GM12878 (cell line): ENCODE measurements around the gene PLEKHH2. TPM values are rescaled to one million over a fixed set of nuclear protein-coding genes. Genes with fewer than 3 reads are reported as not detected.

Experiments used
- ATAC-seq: fragments of 200-7000 bp; cut with Tn5 transposase; 3 replicates; pipeline ENCODE4 v1.9.1; 2020; ENCODE audit warnings: mild to moderate bottlenecking, moderate library complexity
- BruUV-seq: library from RNA; stranded (reverse); fragments of 400-500 nt; replicated peaks from 2 replicates; lab custom pipeline; 2021; lab: Mats Ljungman, UMichigan
- CTCF ChIA-PET: fragments of 300-600 bp; sonication (Branson Sonifier 250); formaldehyde crosslinking; extraction: SDS; loops from one replicate; lab custom pipeline; 2021; ENCODE audit warnings: inconsistent platforms; lab: Yijun Ruan, JAX
- POLR2A ChIA-PET: fragments of 350-600 bp; formaldehyde crosslinking; extraction: SDS; loops from one replicate; lab custom pipeline; 2021; ENCODE audit warnings: inconsistent platforms; lab: Charles Lee
- RAD21 ChIA-PET: fragments of 300-600 bp; sonication (Branson Sonifier 250); formaldehyde crosslinking; loops from one replicate; lab custom pipeline; 2023; ENCODE audit warnings: antibody characterized with exemption; ENCODE audit not compliant: unreplicated experiment; lab: Charles Lee
- SMC1A ChIA-PET: fragments of 300-600 bp; sonication (Branson Sonifier 250); formaldehyde crosslinking; loops from one replicate; lab custom pipeline; 2023; ENCODE audit not compliant: unreplicated experiment, uncharacterized antibody; lab: Charles Lee
- DNase-seq: peaks from one replicate; pipeline ENCODE4 v3.0.0-alpha.2; 2011; ENCODE audit warnings: low read depth, low spot score
- FAIRE-seq: peaks from 3 replicates; lab custom pipeline; 2011; peaks lifted over from hg19 to GRCh38; lab: Jason Lieb, UNC
- H2AFZ ChIP-seq: 2 replicates; pipeline ENCODE4 v1.6.0; 2011; ENCODE audit warnings: low read depth, low read length, control low read depth; ENCODE audit not compliant: control insufficient read depth
- H3K27ac ChIP-seq: 2 replicates; pipeline ENCODE4 v1.5.1; 2011; ENCODE audit warnings: control low read depth; ENCODE audit not compliant: control insufficient read depth, insufficient read depth
- H3K27me3 ChIP-seq, 2 experiments: replicated peaks in 1 of 2; 2 replicates each; pipeline versions ENCODE4 v1.6.0 to v1.6.1; 2011; ENCODE audit warnings: low read length in 1 of 2; ENCODE audit not compliant: control insufficient read depth in 2 of 2, insufficient read depth in 2 of 2
- H3K36me3 ChIP-seq, 2 experiments: 2 replicates each; pipeline ENCODE4 v1.5.1; 2011; ENCODE audit warnings: low read length in 1 of 2; ENCODE audit not compliant: control insufficient read depth in 2 of 2, insufficient read depth in 2 of 2
- H3K4me1 ChIP-seq: 2 replicates; pipeline ENCODE4 v1.6.1; 2011; ENCODE audit warnings: mild to moderate bottlenecking, low read length, moderate library complexity, mixed read lengths; ENCODE audit not compliant: control insufficient read depth, insufficient read depth
- H3K4me2 ChIP-seq: 2 replicates; pipeline ENCODE4 v1.6.0; 2011; ENCODE audit warnings: control low read depth; ENCODE audit not compliant: control insufficient read depth, insufficient read depth
- H3K4me3 ChIP-seq: fragments of 200-600 bp; sonication (generic); 2 replicates; pipeline ENCODE4 v1.5.1; 2016
- H3K79me2 ChIP-seq: 2 replicates; pipeline ENCODE4 v1.6.0; 2011; ENCODE audit warnings: low read length; ENCODE audit not compliant: control insufficient read depth, insufficient read depth
- H3K9ac ChIP-seq: 2 replicates; pipeline ENCODE4 v1.8.0; 2011; ENCODE audit warnings: low read length, control low read depth, mixed read lengths; ENCODE audit not compliant: control insufficient read depth, insufficient read depth
- H3K9me3 ChIP-seq: replicated peaks from 3 replicates; pipeline ENCODE4 v1.5.1; 2011; ENCODE audit warnings: mild to moderate bottlenecking, low read length; ENCODE audit not compliant: control insufficient read depth, insufficient read depth
- H4K20me1 ChIP-seq: 2 replicates; pipeline ENCODE4 v1.6.0; 2011; ENCODE audit not compliant: control insufficient read depth, insufficient read depth
- ESRRA ChIP-seq: IDR thresholded peaks from 2 replicates; pipeline ENCODE4 v1.6.1; 2012; ENCODE audit warnings: mild to moderate bottlenecking, low read length, improper control_type of control experiment
- NBN ChIP-seq: fragments of 450-650 bp; IDR thresholded peaks from 2 replicates; pipeline ENCODE4 v1.6.1; 2016
- RAD51 ChIP-seq: fragments of 450-650 bp; IDR thresholded peaks from 2 replicates; pipeline ENCODE4 v1.6.1; 2016; ENCODE audit warnings: moderate library complexity, mild to moderate bottlenecking, inconsistent platforms
- WGBS: methylation state at CpG from one replicate; pipeline ENCODE4 v1.1.6; 2016; ENCODE audit warnings: low lambda C conversion rate; ENCODE audit not compliant: insufficient replicate concordance, insufficient coverage; ENCODE audit errors: missing lambda C conversion rate; 5-methylcytosine and 5-hydroxymethylcytosine counted together
- in situ Hi-C: fragments of 300-500 bp; cut with MboI; formaldehyde crosslinking; loops from 9 replicates; pipeline ENCODE4 v1.14.3; 2018; ENCODE audit warnings: mixed read lengths
- intact Hi-C: fragments of 100-400 bp; cut with micrococcal nuclease; formaldehyde crosslinking; loops from one replicate; pipeline ENCODE4 v1.14.2; 2022; ENCODE audit not compliant: unreplicated experiment
- polyA plus RNA-seq, 11 experiments: library from polyadenylated mRNA; depleted of rRNA in 4 of 11; unstranded in 6 of 11; stranded (reverse) in 5 of 11; fragments of >200 nt; fragmentation: Nextera tagmentation in 4 of 11; fragmentation: Illumina TruSeq in 1 of 11; extraction: Ambion mirVana in 4 of 11; extraction: Trizol in 1 of 11; gene quantifications; 1 replicate in 1 of 11; 2 replicates in 10 of 11; pipeline versions ENCODE4 v1.2.1 to v1.2.3, GENCODE V29; 2011 to 2016; ENCODE audit warnings: inconsistent platforms in 2 of 11, missing spikeins in 2 of 11, low read depth in 1 of 11
- total RNA-seq, 4 experiments: library from RNA; depleted of rRNA in 3 of 4; stranded (reverse); fragments of >200 nt in 3 of 4; fragmentation: Illumina TruSeq in 1 of 4; extraction: Trizol in 1 of 4; gene quantifications; 2 replicates each; pipeline versions ENCODE4 v1.2.1 to v1.2.3, GENCODE V29; 2013 to 2021
- TF ChIP-seq, protein P1 (sequence below), 3 experiments: IDR thresholded peaks in 2 of 3; conservative IDR thresholded peaks in 1 of 3; 2 replicates each; pipeline ENCODE4 v1.5.1; 2011; ENCODE audit warnings: low read depth in 3 of 3, low read length in 3 of 3, mild to moderate bottlenecking in 3 of 3, control low read depth in 2 of 3, moderate library complexity in 2 of 3, inconsistent platforms in 1 of 3, mixed read lengths in 1 of 3; ENCODE audit not compliant: control insufficient read depth in 2 of 3, insufficient read depth in 1 of 3; ENCODE audit errors: extremely low read depth in 1 of 3
- TF ChIP-seq, protein P2 (sequence below): IDR thresholded peaks from 2 replicates; pipeline ENCODE4 v1.6.1; 2011; ENCODE audit warnings: low read depth, low read length, improper control_type of control experiment, borderline replicate concordance
- TF ChIP-seq, protein P3 (sequence below): IDR thresholded peaks from 2 replicates; pipeline ENCODE4 v1.6.1; 2012; ENCODE audit warnings: low read depth, low read length, improper control_type of control experiment
- TF ChIP-seq, protein P4 (sequence below): fragments of 450-650 bp; formaldehyde crosslinking; IDR thresholded peaks from 2 replicates; pipeline ENCODE4 v1.4.0; 2020; ENCODE audit warnings: mild to moderate bottlenecking, moderate library complexity

The PLEKHH2 gene
- total and polyA plus RNA-seq, 10 of the 15 experiments (the other 5 are each of a cell fraction or from before 2014, with no cell fraction given): not detected

DNA sequence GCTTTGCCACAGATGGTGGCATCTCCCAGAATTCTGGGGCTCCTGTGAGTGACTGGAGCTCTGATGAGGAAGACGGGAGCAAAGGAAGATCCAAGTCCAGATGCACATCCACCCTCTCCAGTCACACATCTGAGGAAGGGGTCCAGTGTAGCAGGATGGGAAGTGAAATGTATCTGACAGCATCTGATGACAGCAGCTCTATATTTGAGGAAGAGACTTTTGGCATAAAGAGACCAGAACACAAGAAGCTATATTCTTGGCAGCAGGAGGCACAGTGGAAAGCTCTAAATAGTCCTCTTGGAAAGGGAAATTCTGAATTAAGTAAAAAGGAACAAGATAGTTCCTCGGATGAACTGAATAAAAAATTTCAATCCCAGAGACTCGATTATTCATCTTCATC is 62.7 kb downstream of the PLEKHH2 start:
- DNase-seq (no peak), FAIRE-seq (no peak), ATAC-seq (no peak)
- Histone ChIP-seq H3K27ac (no peak overlapping the region), H3K4me3 (no peak overlapping the region), H3K9ac (no peak overlapping the region), H3K79me2 (no peaks in the 10 kb centered on the region), H3K4me1 (no peaks in the 10 kb centered on the region), H3K4me2 (no peak overlapping the region), H2AFZ (no peak overlapping the region), H4K20me1 (no peaks in the 10 kb centered on the region), H3K9me3 (no peaks in the 10 kb centered on the region), H3K36me3 (no peaks in the 10 kb centered on the region), H3K27me3 (peaks cover 0 to 2% of the 10 kb centered on the region in 2 experiments; a peak in 1 of 4 replicates)
- intact Hi-C loops (no loop called here), in situ Hi-C loops (no loop called here)
- TF ChIP-seq, protein P1, sequence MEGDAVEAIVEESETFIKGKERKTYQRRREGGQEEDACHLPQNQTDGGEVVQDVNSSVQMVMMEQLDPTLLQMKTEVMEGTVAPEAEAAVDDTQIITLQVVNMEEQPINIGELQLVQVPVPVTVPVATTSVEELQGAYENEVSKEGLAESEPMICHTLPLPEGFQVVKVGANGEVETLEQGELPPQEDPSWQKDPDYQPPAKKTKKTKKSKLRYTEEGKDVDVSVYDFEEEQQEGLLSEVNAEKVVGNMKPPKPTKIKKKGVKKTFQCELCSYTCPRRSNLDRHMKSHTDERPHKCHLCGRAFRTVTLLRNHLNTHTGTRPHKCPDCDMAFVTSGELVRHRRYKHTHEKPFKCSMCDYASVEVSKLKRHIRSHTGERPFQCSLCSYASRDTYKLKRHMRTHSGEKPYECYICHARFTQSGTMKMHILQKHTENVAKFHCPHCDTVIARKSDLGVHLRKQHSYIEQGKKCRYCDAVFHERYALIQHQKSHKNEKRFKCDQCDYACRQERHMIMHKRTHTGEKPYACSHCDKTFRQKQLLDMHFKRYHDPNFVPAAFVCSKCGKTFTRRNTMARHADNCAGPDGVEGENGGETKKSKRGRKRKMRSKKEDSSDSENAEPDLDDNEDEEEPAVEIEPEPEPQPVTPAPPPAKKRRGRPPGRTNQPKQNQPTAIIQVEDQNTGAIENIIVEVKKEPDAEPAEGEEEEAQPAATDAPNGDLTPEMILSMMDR (IDR thresholded peaks at IDR 0.05 in 2 of 3, conservative IDR thresholded peaks at IDR 0.05 in 1 of 3; ENCODE audit: control insufficient read depth in 2 of 3, extremely low read depth in 1 of 3, insufficient read depth in 1 of 3, low read depth in 3 of 3, low read length in 3 of 3): no peak
- TF ChIP-seq RAD51: no peak
- ChIA-PET CTCF (no interaction called here), SMC1A (interaction anchor here (0.7 to 1.2 kb wide), 5 partner anchors 9 to 89 kb away, joined by 3 to 5 read pairs (median 3); no protein-coding TSS in a partner anchor), POLR2A (no interaction called here), RAD21 (no interaction called here)
- WGBS: 23% methylated on average over 3 of the region's 3 CpGs
- BruUV-seq: no TSS peak

DNA sequence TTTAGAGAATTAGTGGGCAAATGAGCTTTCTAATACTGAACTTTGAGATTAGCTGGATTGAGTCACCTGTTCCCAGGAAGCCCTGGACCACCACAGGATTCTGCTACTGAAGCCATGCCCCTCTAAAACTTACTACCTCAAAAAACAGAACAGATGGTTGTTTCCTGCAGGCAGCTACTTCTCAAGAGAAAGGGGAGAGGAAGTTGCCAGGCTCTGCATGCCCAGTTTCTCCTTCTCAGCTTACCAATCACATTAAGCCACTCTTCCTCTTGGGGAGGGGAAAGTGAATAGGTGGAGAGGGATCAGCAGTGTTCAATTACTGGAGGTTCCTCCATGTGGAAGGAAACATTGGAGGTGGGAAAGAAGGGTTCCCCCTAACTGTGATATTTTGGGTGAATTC is 64.1 kb downstream of the PLEKHH2 start:
- no TSS peak for BruUV-seq
- peaks cover 0 to 2% of the 10 kb centered on the region in 2 experiments; a peak in 1 of 4 replicates for H3K27me3 ChIP-seq
- no peak overlapping the region for H2AFZ ChIP-seq
- H4K20me1 ChIP-seq: no peaks in the 10 kb centered on the region
- TF ChIP-seq, protein P2, sequence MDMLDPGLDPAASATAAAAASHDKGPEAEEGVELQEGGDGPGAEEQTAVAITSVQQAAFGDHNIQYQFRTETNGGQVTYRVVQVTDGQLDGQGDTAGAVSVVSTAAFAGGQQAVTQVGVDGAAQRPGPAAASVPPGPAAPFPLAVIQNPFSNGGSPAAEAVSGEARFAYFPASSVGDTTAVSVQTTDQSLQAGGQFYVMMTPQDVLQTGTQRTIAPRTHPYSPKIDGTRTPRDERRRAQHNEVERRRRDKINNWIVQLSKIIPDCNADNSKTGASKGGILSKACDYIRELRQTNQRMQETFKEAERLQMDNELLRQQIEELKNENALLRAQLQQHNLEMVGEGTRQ: no peak
- TF ChIP-seq, protein P3, sequence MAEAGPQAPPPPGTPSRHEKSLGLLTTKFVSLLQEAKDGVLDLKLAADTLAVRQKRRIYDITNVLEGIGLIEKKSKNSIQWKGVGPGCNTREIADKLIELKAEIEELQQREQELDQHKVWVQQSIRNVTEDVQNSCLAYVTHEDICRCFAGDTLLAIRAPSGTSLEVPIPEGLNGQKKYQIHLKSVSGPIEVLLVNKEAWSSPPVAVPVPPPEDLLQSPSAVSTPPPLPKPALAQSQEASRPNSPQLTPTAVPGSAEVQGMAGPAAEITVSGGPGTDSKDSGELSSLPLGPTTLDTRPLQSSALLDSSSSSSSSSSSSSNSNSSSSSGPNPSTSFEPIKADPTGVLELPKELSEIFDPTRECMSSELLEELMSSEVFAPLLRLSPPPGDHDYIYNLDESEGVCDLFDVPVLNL: no peak
- no peak for TF ChIP-seq NBN
- no peak for TF ChIP-seq ESRRA
- TF ChIP-seq, protein P4, sequence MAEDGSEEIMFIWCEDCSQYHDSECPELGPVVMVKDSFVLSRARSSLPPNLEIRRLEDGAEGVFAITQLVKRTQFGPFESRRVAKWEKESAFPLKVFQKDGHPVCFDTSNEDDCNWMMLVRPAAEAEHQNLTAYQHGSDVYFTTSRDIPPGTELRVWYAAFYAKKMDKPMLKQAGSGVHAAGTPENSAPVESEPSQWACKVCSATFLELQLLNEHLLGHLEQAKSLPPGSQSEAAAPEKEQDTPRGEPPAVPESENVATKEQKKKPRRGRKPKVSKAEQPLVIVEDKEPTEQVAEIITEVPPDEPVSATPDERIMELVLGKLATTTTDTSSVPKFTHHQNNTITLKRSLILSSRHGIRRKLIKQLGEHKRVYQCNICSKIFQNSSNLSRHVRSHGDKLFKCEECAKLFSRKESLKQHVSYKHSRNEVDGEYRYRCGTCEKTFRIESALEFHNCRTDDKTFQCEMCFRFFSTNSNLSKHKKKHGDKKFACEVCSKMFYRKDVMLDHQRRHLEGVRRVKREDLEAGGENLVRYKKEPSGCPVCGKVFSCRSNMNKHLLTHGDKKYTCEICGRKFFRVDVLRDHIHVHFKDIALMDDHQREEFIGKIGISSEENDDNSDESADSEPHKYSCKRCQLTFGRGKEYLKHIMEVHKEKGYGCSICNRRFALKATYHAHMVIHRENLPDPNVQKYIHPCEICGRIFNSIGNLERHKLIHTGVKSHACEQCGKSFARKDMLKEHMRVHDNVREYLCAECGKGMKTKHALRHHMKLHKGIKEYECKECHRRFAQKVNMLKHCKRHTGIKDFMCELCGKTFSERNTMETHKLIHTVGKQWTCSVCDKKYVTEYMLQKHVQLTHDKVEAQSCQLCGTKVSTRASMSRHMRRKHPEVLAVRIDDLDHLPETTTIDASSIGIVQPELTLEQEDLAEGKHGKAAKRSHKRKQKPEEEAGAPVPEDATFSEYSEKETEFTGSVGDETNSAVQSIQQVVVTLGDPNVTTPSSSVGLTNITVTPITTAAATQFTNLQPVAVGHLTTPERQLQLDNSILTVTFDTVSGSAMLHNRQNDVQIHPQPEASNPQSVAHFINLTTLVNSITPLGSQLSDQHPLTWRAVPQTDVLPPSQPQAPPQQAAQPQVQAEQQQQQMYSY (CRISPR knock-in tag): no peak
- CTCF ChIA-PET: interaction anchor here (0.7 to 1.1 kb wide), 2 partner anchors 208 to 651 kb away, joined by 3 read pairs; no protein-coding TSS in a partner anchor
- H3K4me1 ChIP-seq: no peaks in the 10 kb centered on the region
- RAD21 ChIA-PET: no interaction called here
- no peak for FAIRE-seq
- H3K27ac ChIP-seq: no peak overlapping the region
- ATAC-seq: no peak
- no peak overlapping the region for H3K4me3 ChIP-seq
- no peak for DNase-seq
- no peak overlapping the region for H3K9ac ChIP-seq
- intact Hi-C loops: no loop called here
- in situ Hi-C loops: no loop called here
- H3K79me2 ChIP-seq: no peaks in the 10 kb centered on the region
- no peaks in the 10 kb centered on the region for H3K36me3 ChIP-seq
- H3K9me3 ChIP-seq: no peaks in the 10 kb centered on the region
- no peak overlapping the region for H3K4me2 ChIP-seq
- POLR2A ChIA-PET: no interaction called here
- SMC1A ChIA-PET: no interaction called here
